GM21576 (cell line): ENCODE measurements around the gene PTH2R.
"Not testable (repeated sequence)": the region's sequence is repeated elsewhere in the genome, so short reads cannot be mapped to it uniquely, and the experiment has no call there.

Experiments used
- ATAC-seq: cut with Tn5 transposase; IDR thresholded peaks from one replicate; pipeline ENCODE4 v1.9.1; 2021; ENCODE audit warnings: mild to moderate bottlenecking, moderate library complexity; ENCODE audit not compliant: unreplicated experiment

PTH2R gene, protein sequence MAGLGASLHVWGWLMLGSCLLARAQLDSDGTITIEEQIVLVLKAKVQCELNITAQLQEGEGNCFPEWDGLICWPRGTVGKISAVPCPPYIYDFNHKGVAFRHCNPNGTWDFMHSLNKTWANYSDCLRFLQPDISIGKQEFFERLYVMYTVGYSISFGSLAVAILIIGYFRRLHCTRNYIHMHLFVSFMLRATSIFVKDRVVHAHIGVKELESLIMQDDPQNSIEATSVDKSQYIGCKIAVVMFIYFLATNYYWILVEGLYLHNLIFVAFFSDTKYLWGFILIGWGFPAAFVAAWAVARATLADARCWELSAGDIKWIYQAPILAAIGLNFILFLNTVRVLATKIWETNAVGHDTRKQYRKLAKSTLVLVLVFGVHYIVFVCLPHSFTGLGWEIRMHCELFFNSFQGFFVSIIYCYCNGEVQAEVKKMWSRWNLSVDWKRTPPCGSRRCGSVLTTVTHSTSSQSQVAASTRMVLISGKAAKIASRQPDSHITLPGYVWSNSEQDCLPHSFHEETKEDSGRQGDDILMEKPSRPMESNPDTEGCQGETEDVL

DNA sequence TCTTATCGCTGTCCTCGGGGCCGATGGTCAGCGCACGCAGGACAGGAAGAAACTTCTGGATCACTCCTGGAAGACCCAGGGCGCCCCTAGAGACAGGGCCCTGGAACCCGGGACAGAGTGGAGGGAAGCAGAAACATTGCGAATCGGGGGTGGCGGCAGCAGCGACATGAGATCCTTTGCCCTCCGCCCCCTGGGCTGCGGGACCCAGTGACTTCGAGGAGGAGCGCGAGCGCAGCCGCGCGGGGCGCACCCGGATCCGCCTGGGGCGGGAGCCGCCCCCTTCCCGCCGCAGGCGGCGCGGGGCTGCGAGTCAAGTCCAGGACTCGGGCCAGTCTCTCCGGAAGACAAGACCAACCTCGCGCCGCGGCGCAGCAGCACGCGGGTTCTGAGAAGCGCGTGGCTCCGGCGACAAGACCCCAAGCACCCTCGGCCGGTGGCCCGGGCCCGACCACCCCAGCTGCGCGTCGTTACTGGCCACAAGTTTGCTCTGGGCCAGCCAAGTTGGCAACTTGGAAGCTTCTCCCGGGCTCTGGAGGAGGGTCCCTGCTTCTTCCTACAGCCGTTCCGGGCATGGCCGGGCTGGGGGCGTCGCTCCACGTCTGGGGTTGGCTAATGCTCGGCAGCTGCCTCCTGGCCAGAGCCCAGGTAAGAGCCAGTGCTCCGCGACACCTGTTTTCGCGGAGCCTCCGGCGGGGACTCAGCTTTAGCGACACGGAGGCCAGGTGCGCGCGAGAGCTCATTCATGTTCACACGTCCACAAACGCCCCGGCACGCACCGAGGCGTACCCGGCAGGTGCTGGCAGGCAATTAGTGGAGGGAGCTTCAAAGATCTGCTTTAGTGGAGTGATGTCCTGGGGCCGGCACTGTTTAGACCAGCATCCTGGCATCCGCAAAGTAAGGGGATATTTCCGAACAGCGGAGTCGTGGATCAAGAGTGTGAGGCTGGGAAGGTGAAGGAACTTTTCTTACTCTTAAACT is at the start of gene PTH2R:
TSS of gene PTH2R (plus strand) at position 319 of the 978 bp plus-strand sequence. CDS start at position 571, 252 bp downstream.
- ATAC-seq, result no peak

DNA sequence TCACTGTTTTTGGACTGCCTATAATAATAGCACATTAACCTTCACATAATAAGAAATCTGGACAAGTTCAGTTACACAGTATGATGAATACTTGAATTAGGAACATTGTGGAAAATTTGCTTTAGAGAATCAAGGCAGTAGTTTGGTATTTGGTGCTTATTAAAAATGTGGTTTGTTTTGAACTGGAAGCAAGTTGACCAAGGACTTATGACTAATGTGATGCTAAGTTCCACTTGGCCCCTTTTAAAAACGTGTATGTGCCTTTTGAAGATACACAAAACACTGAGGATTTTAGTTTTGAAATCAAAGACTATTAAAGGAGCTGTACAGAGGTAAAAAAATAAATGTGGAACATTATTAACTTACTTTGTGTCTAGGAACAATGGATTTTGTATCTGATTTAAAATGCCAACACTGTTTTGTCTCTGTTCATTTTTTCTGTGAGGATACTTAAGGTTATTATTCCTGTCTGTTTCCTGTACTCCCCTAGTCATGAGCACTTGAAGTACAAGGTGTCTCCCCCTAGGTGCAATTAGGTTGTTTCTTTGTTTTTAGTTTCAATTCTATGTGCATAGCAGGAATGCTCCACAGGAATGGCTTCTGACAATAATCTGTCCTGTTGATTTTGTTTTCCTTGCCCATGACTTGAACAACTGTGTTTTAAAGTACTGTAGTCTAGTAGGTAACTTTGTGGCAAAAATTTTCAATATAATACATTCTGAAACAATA is 49.6 kb upstream of the PTH2R start:
- no peak for ATAC-seq

DNA sequence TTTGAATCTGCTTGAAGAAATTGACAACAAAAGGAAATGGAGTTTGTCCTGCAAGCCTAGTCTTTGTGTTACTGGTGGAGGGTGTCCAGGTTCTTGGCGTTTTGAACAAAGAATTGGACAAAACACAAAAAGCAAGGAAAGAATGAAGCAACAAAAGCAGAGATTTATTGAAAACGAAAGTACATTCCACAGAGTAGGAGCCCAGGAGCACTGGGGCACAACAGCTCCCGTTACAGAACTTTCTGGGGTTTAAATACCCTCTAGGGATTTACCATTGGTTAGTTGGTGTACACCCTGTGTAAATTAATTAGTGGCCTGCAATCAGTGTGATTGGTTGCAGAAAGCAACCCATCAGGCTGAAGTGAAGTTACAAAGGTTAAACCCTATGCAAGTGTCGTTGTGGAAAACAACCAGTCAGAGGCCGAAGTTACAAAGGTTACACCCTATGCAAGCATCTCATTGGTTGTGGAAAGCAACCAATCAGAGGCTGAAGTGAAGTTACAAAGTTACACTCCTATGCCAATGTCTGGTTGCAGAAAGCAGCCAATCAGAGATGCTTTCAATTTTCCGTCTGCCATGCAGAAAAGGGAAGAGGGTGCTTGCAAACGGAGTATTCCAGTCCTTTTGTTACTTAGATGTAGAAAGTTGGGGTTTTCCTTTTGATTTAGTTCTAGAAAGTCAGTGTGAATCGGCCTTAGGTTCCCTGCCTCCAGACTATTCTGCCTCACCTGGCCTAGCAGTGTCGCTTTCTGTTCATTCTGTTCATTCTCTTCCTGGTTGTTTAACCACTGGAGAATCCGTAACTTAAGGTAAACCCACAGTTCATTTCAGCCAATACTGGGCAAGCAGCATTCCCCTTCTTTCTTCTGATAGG is 47.6 kb upstream of the PTH2R start:
- no peak for ATAC-seq

DNA sequence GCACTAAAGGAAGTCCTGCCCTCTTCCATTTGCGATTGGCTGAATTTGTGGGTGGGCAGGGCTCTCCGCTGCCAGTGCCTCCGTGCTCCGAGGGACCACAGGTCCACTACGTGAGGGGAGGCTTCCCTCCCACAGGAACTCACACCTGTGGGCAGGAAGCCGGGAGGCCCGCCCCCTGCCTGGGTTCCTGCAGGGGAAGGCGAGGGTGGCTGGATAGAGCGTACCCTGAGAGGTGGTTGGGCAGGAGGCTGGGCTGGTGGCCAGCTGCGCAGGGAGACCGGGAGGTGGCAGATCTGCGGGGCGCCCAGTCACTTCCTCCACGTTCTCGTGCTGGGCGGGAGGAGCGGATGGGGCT is 47.0 kb upstream of the PTH2R start:
- no peak for ATAC-seq

DNA sequence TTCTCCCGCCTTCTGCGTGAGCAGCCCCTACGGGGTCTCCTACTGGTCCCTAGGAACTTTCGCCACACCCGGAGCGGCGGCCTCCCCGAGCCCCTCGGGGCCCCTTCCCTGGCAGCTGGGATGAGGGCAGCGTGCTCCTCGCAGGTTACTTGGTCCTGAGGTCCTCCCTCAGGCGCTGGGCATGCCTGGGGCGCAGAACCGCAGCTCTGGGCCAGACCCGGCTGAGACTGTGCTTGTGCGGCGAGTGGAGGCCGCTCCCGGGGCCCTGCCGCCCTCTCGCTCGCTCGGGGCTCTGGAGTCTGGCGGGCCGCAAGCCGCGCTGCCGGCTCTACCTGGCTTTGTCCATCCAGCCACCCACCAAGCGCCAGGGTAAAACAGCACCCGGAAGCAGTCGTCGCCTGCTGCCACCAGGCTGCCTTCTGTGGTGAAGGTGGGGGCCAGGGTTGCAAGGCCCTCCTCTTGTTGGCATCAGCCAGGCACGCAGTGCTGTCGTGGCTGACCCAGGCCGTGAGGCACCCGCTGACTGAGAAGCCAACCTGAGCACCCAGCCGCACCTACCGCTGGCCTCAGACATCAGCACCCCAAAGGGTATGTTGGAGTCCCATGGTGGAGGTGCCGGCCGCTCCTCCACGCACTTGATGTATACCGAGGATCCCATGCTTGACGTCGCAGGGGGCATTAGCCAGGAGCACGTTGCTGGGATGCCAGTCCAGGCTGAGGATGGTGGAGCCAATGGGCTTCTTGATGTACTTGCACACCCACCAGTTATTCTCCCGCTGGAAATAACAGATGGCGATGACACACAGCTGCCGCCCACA is 46.1 kb upstream of the PTH2R start:
- no peak for ATAC-seq

DNA sequence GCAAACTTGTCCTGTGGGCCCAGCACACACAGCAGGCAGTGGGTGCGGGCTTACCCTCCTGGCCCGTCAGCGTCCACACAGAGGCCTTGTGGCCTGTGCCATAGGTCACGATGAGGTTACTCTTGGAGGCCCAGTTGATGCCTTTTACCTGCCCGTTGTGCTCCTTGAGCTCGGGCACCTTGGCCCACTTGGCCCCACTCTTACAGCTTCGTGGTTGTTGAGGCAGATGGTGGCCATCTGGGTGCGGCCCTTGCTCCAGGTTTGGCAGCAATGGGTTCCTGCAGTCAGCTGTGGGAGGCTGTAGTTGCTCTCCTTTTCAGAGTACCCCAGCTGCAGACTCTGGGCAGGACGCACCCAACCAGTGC is 45.5 kb upstream of the PTH2R start:
- no peak for ATAC-seq

DNA sequence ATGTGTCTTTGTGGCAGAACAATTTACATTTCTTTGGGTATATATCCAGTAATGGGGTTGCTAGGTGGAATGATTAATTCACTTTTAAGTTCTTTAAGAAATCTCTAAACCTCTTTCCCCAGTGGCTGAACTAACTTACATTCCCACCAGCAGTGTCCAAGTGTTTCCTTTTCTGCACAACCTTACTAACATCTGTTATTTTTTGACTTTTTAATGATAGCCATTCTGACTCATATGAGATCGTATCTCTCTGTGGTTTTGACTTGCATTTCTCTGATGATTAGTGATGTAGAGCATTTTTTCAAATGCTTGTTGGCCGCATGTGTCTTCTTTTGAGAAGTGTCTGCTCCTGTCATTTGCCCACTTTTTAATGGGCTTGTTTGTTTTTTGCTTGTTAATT is 43.1 kb upstream of the PTH2R start:
- ATAC-seq, result peak; percentile 33

DNA sequence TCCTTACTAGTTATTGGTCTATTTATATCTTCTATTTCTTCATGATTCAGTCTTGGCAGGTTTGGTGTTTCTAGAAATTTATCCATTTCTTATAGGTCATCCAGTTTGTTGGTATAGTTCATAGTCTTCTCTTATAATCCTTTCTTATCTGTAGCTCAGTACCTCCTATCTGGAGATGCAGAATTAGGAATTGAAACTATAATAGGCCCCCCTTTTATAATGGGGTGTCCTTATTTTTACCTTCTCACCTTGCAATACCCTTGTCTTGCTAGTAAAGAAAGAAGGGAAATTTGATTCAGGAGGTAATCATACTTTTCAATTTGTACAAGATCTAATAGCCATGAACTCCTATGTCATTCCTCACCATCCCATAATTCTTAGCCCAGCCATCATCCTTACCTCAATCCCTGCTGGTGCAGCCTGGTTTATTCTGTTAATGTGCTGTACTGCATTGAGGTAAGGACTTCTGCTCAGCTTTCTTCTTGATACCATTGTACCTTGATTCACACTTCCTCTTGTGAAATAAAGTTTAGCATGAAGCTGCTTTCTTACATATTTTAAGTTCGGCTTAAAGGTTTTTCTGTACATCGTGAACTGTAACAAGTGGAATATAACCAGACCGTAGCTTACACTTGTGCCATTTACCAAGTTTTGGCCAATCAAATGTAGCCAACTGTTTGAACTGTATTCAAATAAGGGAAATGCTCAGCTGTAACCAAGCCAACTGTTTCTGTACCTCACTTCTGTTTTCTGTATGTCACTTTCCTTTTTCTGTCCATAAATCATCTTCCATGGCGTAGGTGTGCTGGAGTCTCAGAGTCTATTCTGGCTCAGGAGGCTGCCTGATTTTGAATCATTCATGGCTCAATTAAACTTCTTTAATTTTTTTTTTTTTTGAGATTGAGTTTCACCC is 40.1 kb upstream of the PTH2R start:
- peak; percentile 64 for ATAC-seq

DNA sequence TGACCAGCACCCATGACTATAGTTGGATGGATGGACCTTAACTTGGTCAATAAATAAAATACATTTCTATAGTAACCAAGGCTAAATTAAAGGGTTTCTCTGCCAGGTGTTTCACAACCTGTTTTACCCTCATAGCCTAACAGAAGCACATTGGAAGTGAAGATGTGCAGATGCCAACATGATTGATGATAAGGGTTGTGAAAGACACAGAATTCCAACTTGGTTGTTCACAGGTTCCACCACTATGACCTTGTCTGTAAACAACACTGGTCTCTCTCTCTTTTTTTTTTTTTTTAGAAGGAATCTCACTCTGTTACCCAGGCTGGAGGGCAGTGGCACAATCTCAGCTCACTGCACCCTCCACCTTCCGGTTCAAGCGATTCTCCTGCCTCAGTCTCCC is 37.5 kb upstream of the PTH2R start:
- no peak for ATAC-seq

DNA sequence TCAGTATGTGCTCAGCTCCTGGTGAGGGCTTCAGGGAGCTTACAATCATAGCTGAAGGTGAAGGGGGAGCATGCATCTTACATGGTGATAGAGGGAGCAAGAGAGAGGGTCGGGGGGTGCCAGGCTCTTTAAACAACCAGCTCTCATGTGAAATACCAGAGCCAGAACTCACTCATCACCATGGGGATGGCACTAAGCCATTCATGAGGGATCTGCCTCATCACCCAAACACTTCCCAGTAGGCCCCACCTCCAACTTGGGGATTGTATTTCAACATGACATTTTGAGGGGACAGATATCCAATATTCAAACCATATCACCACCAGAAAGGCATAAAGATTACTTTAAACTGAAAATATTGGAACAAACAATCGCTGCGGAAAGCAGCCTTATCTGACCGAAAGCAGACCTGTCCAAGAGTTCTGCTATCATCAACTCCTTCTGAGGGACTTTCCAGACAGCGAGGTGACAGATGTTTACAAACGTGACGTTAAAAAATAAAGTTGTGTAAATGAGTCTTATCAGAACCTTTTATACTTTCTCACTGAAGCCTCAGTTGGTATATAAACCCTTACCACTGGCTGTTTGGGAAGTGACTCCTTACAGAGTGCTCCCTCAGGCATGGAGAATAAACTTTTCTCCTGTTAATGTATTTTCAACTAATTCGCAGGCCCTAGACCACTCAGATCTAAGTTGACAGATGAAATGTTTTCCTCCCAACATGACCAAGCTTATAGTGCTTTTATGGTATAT is 35.5 kb upstream of the PTH2R start:
- ATAC-seq, result no peak

DNA sequence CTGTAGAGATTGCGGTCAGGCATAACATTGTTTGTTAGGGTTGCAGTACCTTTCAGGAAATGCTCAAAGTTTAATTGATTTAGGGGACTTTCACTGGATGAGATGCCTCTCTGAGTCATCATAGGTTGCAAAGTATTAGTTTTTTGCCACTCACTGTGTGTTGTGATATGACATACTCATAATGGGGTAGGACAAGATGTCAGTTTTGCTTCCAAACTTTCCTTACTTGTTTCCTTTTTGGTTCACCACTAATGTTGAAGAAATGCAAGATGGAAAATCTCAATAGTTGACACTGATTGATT is 35.0 kb upstream of the PTH2R start:
- ATAC-seq, result no peak

DNA sequence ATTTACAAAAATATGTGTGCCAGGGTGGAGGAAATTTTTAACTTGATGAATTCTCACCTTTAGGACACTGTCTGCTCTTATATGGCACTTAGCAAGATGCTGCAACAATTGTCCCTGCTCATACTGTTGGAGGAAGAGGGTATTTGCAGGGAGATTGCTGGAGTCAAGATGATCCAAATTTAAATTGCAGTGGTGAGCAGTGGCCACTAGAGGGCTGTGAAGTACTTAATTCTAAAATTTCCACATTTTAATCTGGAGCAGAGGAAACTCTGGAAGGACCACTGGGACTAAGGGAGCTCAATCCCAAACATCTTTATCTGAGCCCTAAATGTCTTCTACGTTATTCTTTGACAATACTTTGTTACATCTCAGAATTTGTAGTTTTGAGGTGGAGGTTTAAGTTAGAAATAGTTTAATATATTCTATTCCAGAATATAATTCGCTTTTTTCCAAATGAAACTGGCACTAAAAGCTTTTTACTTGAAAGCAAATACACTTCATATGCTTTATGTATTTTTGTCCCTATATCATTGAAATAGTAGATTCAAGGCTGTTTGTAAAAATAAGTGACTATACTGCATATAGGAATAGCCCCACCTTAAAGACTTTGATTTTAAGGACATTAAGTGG is 33.0 kb upstream of the PTH2R start:
- ATAC-seq, result peak; percentile 48

DNA sequence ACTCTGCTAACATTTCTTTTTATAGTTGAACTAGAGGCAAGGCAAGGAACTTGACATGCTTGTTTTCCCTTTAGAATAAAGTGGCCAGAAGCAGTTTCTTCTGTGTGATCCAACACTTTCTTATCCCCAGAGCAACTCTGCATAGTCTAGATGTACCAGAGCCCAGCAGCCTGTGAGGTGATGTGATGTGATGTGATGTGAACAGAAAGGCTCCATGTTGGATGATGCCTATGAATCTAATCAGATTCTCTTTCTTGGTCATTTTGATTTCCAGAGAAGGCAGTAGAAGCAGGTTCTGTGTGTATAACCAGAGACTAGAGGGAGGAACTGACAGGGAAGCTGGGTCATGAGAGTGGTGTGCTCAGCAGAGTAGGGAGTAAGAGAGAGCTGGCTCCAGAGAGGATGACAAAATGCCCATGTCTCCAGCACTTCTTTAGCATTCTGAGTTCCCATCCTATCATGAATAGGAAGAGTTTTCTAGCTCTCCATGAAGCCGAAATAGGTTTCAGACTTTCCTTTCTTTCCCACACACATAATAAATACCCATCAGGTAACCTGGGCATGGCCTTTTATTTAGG is 31.0 kb upstream of the PTH2R start:
- ATAC-seq, result no peak

DNA sequence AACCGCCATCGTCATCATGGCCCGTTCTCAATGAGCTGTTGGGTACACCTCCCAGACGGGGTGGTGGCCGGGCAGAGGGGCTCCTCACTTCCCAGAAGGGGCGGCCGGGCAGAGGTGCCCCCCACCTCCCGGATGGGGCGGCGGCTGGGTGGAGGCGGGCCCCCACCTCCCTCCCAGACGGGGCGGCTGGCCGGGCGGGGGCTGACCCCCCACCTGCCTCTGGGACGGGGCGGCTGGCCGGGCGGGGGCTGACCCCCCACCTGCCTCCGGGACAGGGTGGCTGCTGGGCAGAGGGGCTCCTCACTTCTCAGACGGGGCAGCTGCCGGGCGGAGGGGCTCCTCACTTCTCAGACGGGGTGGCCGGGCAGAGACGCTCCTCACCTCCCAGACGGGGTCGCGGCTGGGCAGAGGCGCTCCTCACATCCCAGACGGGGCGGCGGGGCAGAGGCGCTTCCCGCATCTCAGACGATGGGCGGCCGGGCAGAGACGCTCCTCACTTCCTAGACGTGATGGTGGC is 29.2 kb upstream of the PTH2R start:
- not testable (repeated sequence) for ATAC-seq

DNA sequence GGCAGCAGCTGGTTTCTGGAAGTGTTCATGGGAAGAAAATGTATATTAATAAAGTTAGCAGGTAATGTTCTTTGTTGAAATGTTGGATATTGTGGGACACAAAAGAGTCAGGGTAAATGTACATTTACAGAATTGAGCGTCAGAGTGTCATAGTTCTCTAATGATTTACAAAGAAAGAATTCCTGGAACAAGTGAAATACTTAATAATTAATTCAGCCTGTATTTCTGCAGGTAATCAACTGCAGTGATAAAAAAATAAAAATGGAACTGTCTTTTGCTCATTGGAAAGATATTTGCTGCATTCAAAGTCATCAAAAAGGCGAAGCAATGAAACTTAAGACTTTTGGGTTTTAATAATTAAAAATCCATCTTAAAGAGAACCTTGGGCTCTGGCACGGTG is 27.4 kb upstream of the PTH2R start:
- ATAC-seq, result no peak

DNA sequence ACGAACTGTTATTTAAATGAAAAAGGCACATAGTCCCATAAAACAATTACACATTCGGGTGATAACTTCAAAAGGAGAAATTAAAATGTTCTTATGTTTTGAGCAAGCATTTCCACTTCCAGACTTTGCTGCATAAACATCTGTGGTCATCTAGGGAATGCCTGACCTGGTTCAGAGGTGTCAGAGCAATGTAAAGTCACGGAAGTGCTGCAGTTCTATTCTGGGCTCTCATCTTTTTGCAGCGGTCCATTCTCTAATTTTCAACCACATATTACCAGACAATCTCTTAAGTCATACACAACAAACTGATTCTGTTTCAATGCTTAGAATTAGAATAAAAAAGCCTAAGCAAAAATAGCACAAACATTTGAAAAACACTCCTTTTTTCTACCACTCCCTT is 22.0 kb upstream of the PTH2R start:
- ATAC-seq, result no peak

DNA sequence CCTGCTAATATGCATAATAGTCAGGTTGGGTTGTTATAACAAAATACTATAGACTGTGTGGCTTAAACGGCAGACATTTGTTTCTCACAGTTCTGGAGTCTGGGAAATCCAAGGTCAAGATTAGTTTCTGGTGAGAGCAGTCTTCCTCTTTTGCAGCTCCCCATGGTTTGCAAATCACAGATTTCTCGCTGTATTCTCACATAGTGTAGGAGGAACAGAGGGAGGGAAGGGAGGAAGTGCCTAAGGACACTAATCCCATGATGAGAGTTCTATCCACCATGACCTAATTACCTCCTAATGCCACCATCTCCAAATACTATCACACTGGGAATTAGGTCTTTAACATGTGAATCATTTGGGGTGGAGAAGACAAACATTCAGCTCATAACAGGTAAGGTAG is 20.1 kb upstream of the PTH2R start:
- ATAC-seq, result no peak
